ENCODE results near the gene TLCD1. TPM values are rescaled to one million over a fixed set of nuclear protein-coding genes. Genes with fewer than 3 reads are reported as not detected.
A peak's percentile ranks its signal among the peaks of the same experiment; 100 is the strongest.

Gene TLCD1
- total and polyA plus RNA-seq, 2 of the 8 experiments (the other 6 are each of a cell fraction or from before 2014, with no cell fraction given), result 40.7 to 128 TPM

DNA sequence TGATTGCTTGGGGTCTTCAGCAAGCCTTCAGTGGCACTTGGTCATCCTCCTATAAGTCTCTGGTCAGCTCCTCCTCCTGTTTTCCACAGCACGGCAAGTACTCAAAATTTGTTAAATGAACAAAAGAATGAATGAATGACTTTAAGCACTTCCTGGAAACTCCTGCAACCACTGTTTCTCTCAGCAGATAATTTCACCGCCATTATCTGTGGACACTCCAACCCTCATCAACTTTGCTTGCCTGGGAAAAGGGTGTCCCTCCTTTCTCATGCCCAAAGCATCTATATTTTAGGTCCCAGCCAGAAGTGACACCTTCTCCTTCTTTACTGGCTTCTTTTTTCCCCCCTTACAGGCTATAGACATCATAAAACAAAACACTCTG lies 18.7 kb downstream of the TLCD1 start:
- H2BK120ac ChIP-seq (replicated peaks; ENCODE audit: low read depth, low read length), result no peak overlapping the region
- H3K23ac ChIP-seq (ENCODE audit: insufficient read length), result no peak overlapping the region
- peaks cover 8 to 10% of the 10 kb centered on the region in 2 experiments for H4K20me1 ChIP-seq (replicated peaks in 1 of 2; ENCODE audit: control insufficient read depth in 1 of 2, insufficient read depth in 2 of 2, low read length in 2 of 2)
- no peak overlapping the region for H2BK20ac ChIP-seq (ENCODE audit: low read length)
- no peak overlapping the region for H2BK12ac ChIP-seq (ENCODE audit: low read depth, low read length)
- H2BK5ac ChIP-seq (ENCODE audit: low read depth, low read length), result no peak overlapping the region
- peaks cover 3% of the 10 kb centered on the region; the same call in 1 of the 2 replicates for H3K79me1 ChIP-seq (ENCODE audit: low read depth, low read length)
- POLR2A ChIA-PET (ENCODE audit: partially characterized antibody), result interaction anchor here (0.8 to 10.1 kb wide), 15 partner anchors 9 to 228 kb away, joined by 3 to 258 read pairs (median 4); partner anchors contain the start of genes BLTP2, NEK8, RPL23A and SDF2
- TF ChIP-seq TBP (IDR thresholded peaks at IDR 0.05; ENCODE audit: low read depth, low read length) (no peak), SP2 (IDR thresholded peaks at IDR 0.05; ENCODE audit: low read length) (no peak), RXRA (IDR thresholded peaks at IDR 0.05; ENCODE audit: insufficient read depth, low read depth, low read length) (no peak), NRF1 (IDR thresholded peaks at IDR 0.05; ENCODE audit: low read depth, low read length) (no peak), BACH1 (IDR thresholded peaks at IDR 0.05; ENCODE audit: low read length) (no peak), PHF8 (conservative IDR thresholded peaks at IDR 0.05; ENCODE audit: low read depth, low read length) (no peak), GABPA (IDR thresholded peaks at IDR 0.05; ENCODE audit: borderline replicate concordance, insufficient read depth, low read length) (no peak), RAD21 (IDR thresholded peaks at IDR 0.05 in 1 of 2, conservative IDR thresholded peaks at IDR 0.05 in 1 of 2; ENCODE audit: low read depth in 2 of 2, low read length in 2 of 2) (no peak), SIRT6 (IDR thresholded peaks at IDR 0.05; ENCODE audit: low read length) (no peak)
- H2AK5ac ChIP-seq (ENCODE audit: low read depth, low read length), result no peak overlapping the region
- WGBS, 2 experiments (ENCODE audit: extremely low coverage in 1 of 2, insufficient coverage in 1 of 2, insufficient read length in 1 of 2, insufficient replicate concordance in 2 of 2, low coverage in 1 of 2, low lambda C conversion rate in 2 of 2, missing lambda C conversion rate in 1 of 2), result 94% methylated on average over 2 of the region's 2 CpGs; no CpG with 5 or more reads in 1 of the 2 experiments
- no peaks in the 10 kb centered on the region for H3K27me3 ChIP-seq (replicated peaks in 1 of 4; ENCODE audit: control insufficient read depth in 3 of 4, extremely low read depth in 1 of 4, insufficient read depth in 3 of 4, low read length in 3 of 4)
- H3K9me3 ChIP-seq (ENCODE audit: insufficient read depth in 2 of 2, low read depth in 1 of 2, low read length in 1 of 2), result no peaks in the 10 kb centered on the region
- H3K23me2 ChIP-seq (ENCODE audit: low read depth, low read length), result peaks cover 13% of the 10 kb centered on the region
- peaks cover under 1 to 10% (median 6%) of the 10 kb centered on the region in 4 experiments; a peak in 6 of 7 replicates for H3K4me1 ChIP-seq (replicated peaks in 1 of 4; ENCODE audit: control insufficient read depth in 3 of 4, insufficient read depth in 4 of 4, low read length in 3 of 4)
- H4K91ac ChIP-seq (replicated peaks; ENCODE audit: insufficient read length, low read length), result no peak overlapping the region
- no peak overlapping the region for H3K4me3 ChIP-seq (ENCODE audit: extremely low read depth in 1 of 4, insufficient read depth in 2 of 4, low read depth in 3 of 4, low read length in 4 of 4)
- DNase-seq (ENCODE audit: low read depth in 1 of 2, low spot score in 2 of 2), result no peak
- no peak overlapping the region for H4K8ac ChIP-seq (ENCODE audit: extremely low read depth, insufficient read depth, low read length)
- H3K18ac ChIP-seq (ENCODE audit: extremely low read depth, low read length), result no peak overlapping the region
- H3K36me3 ChIP-seq (ENCODE audit: control insufficient read depth in 2 of 4, insufficient read depth in 4 of 4, low read length in 3 of 4), result peaks cover 3 to 13% (median 7%) of the 10 kb centered on the region in 4 experiments; a peak in 6 of 8 replicates
- no peak for FAIRE-seq
- no peak overlapping the region for H3K27ac ChIP-seq (ENCODE audit: low read depth, low read length)
- 0 out of 4 replicates have a peak overlapping the region, but pooled peaks of 1 of the 2 experiments have one; percentile 0 for H3K4me2 ChIP-seq (ENCODE audit: insufficient read depth in 1 of 2, low read depth in 2 of 2, low read length in 2 of 2)
- no peak overlapping the region for H3K4ac ChIP-seq (replicated peaks; ENCODE audit: insufficient read length, low read depth, low read length)
- CTCF ChIA-PET (ENCODE audit: partially characterized antibody), result interaction anchor here (0.9 to 1.3 kb wide), 4 partner anchors 9 to 67 kb away, joined by 3 to 4 read pairs (median 3); no protein-coding TSS in a partner anchor
- no peak overlapping the region for H4K5ac ChIP-seq (ENCODE audit: insufficient read length, low read depth, low read length)
- no peak overlapping the region for H3K9ac ChIP-seq (replicated peaks in 1 of 4; ENCODE audit: extremely low read depth in 1 of 4, low read depth in 3 of 4, low read length in 3 of 4)
- peaks cover 0 to 15% of the 10 kb centered on the region in 2 experiments; a peak in 2 of 4 replicates for H3K79me2 ChIP-seq (ENCODE audit: control insufficient read depth in 1 of 2, insufficient read depth in 2 of 2, low read length in 2 of 2)
- no peak overlapping the region for H2AFZ ChIP-seq (ENCODE audit: low read length)
- 0 out of 2 replicates have a peak overlapping the region, but pooled peaks have one; percentile 23 for H2BK15ac ChIP-seq (ENCODE audit: low read length)
- H3K56ac ChIP-seq (replicated peaks; ENCODE audit: insufficient read length, low read depth, low read length), result no peak overlapping the region
- H3K14ac ChIP-seq (ENCODE audit: insufficient read length), result no peak overlapping the region
